Right lung (tissue), 5 donors: ENCODE data around the gene SYTL3. TPM values are rescaled to one million over a fixed set of nuclear protein-coding genes. Genes with fewer than 3 reads are reported as not detected.

ENCODE experiments used
- DNase-seq, 2 donors: peaks; one replicate each; pipeline ENCODE4 v3.0.0-alpha.2; 2013
- polyA plus RNA-seq, 5 donors: library from polyadenylated mRNA; unstranded; fragments of 120-200 nt; gene quantifications; one replicate each; pipeline versions ENCODE4 v1.2.1 to v1.2.3, GENCODE V29; 2013; ENCODE audit warnings: inconsistent platforms in 1 of 5, low replicate concordance in 1 of 5; ENCODE audit not compliant: insufficient read length in 5 of 5, insufficient read depth in 1 of 5

Gene SYTL3
- polyA plus RNA-seq, 5 donors, result 6.6 to 10.5 (median 8.4) TPM

GRCh38 chr6:158758941-158759479 lies 109.2 kb downstream of the SYTL3 start:
- DNase-seq, result no peak

GRCh38 chr6:158759966-158760617 lies 110.2 kb downstream of the SYTL3 start:
- no peak for DNase-seq

GRCh38 chr6:158760618-158761250 lies 110.9 kb downstream of the SYTL3 start:
- no peak for DNase-seq

DNA sequence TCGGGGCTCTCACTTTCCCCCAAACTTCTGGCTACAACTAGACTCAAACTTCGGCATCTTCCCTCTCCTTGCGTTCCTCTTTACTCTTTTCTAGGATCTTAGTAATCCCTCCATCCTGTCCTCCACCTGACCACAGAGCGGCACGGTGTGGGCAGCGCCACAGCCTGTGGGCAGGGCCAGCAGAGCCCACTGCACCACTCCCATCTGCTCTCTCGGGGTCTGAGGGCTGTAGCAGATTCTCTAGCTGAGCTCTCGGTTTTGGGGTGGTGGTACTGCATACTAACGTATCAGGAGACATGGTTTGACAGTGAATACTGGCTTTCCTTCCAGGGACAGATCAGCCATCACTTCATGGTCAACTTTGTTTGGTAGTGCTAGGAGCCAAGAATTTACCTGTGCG lies 111.9 kb downstream of the SYTL3 start:
- DNase-seq, result no peak

GRCh38 chr6:158762787-158763433 lies 113.1 kb downstream of the SYTL3 start:
- DNase-seq, result no peak

DNA sequence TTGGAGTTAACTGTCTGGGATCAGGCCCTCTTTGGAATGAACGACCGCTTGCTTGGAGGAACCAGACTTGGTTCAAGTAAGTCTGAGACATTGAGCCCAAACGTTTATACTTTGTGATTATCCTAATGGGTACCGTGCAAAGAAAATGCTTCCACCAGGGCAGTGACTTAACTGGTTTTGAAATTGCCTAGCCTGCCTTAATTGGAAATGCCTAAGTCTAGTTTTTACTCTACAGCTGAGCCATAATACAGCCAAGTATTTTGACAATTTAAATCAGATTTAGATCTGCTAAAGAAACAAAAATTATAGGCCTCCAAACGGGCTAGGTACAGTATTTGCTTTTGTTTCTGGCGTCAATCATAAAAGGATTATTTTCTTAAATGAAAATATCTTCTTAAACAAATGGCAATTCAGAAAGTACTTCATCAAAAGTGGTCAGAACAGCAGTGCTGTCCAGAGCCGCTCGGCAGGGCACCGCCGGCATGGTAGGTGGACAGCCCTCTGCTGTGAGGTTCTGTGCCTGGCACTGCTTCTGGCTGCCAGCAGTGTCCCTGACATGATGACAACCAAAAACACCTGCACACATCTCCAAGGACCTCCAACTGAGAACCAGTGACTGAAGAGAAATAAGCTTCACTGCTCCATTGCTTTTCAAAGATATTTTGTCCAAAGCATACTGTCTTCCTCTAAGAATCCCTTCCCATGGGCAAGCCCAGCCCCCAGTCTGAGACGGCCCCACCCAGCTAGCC lies 113.8 kb downstream of the SYTL3 start:
- DNase-seq, result no peak

DNA sequence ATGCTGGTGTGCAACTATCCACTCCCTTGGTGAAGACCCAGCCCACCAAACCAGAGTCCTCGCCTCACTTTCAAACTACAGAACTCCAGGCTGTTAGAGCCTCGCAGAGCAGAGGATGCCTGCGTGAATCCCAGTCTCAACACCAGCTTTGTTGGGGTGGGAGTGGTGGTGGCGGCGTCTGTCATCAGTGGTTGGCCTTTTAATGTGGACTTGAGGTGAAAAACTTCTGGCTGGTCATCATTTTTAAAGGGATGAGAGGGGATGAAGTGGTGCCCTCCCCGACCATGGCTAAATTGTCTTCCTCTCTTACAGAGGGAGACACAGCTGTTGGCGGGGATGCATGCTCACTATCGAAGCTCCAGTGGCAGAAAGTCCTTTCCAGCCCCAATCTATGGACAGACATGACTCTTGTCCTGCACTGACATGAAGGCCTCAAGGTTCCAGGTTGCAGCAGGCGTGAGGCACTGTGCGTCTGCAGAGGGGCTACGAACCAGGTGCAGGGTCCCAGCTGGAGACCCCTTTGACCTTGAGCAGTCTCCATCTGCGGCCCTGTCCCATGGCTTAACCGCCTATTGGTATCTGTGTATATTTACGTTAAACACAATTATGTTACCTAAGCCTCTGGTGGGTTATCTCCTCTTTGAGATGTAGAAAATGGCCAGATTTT lies 114.5 kb downstream of the SYTL3 start:
- DNase-seq, result no peak

DNA sequence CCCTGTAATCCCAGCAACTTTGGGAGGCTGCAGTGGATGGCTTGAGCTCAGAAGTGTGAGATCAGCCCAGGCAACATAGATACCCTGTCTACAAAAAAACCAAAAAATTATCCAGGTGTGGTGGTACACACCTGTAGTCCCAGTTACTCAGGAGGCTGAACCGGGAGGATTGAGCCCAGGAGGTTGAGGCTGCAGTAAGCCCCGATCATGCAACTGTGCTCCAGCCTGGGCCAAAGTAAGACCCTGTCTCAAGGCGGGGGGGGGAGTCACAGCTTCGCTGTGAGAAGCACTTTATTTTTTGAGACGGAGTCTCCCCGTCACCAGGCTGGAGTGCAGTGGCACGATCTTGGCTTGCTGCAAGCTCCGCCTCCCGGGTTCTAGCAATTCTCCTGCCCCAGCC lies 115.1 kb downstream of the SYTL3 start:
- DNase-seq, result no peak

DNA sequence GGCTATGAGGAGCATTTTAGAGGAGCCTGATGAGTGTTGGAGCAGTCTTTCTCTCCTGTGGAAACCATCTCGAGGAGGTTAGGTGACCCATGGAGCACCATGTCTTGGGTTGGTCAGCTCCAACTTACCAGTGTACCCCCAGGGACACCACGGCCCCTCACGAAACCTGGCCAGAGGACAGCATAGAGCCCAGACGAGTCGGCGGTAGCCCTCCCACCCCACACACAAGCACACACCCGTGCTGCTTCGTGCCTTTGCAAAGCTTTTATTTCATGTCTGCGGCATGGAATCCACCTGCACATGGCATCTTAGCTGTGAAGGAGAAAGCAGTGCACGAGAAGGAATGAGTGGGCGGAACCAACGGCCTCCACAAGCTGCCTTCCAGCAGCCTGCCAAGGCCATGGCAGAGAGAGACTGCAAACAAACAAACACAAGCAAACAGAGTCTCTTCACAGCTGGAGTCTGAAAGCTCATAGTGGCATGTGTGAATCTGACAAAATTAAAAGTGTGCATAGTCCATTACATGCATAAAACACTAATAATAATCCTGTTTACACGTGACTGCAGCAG lies 115.7 kb downstream of the SYTL3 start:
- no peak for DNase-seq

GRCh38 chr6:158766621-158767455 lies 117.0 kb downstream of the SYTL3 start:
- DNase-seq, result no peak

GRCh38 chr6:158767709-158768108 lies 117.9 kb downstream of the SYTL3 start:
- no peak for DNase-seq

- no peak for DNase-seq
Observed at GRCh38 chr6:158768436-158768835, 118.6 kb downstream of the SYTL3 start.

DNA sequence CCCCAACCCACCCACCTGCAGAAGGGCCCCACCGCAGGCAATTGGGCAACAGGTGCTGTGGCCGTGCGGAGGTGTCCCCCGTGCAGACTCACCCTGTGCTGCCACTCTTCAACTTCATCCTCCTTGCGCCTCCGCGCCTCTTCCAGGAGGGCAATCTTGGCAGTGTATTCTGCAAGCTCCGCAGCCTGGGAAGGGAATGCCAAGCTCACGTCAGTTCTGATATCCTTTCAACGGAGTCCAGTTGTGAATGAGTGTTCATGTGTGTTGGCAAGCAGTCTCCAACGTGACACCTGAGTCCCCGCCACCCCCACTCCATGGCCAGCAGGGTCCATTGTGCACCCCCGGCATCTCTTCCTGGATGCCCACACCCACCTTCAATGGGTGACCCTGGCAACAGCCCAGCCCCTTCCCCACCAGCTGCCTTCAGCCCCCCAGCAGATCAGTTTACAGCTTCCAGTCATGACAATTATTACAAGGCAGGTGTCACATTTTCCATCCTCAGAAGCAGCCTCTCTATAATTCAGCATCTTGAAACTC lies 119.4 kb downstream of the SYTL3 start:
- DNase-seq, result no peak

DNA sequence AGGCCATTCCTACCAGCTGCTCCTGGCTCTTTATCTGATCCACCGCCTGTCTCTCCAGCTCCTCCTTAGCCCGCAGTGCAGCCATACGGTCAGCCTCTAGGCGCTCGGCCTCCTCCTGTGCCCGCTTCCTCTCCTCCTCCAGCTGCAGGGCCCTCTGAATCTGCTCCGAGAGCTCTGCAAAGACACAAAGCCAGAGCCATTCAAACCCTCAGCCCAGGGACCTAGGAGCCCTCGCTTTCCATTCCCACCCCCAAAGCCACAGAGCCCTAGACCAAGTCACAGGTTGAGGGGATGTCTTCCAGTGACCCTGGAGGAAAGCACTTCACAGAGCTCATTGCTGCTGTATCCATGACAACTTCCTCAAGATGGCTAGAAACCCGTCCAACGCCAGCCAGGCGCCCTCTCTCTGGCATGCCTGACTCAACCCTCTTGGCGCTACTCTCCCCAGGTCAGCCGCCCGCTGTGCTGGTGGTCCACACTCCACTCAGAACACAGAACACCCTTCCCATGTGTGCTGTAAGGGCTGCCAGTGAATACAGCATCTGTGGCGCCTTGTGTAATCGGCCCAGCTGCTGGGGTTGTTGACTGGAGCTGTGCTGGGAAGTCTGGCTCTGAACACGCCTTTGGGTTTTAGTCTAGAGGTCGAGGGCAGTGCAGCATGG lies 120.0 kb downstream of the SYTL3 start:
- no peak for DNase-seq

- no peak for DNase-seq
Observed at GRCh38 chr6:158770533-158771330, 120.9 kb downstream of the SYTL3 start.

- DNase-seq, result no peak
Observed at GRCh38 chr6:158771399-158772152, 121.7 kb downstream of the SYTL3 start.

DNA sequence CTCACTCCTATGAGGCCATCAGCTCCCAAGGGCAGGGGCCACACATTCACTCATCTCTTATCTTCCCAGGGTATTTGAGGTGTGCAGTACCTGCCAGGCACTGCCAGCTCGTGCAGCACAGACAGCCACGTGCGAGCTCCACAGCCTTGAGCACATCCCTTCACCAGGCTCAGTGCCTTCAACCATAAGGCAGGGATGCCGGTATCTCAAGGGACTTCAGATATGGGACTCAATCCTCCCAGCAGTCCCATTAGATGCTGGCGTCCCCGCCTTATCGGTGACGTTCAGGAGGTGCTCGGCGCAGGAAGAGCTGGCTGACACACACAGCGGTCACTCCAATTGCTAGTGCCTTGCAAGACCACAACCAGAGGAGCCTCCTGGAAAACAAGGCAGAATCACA lies 122.3 kb downstream of the SYTL3 start:
- no peak for DNase-seq

- DNase-seq, result no peak
Observed at GRCh38 chr6:158772851-158773371, 123.1 kb downstream of the SYTL3 start.
